ACC112 (cell line): Measurements from ENCODE around the gene CYTL1.
"Not testable (repeated sequence)": the region's sequence is repeated elsewhere in the genome, so short reads cannot be mapped to it uniquely, and the experiment has no call there.

Source experiments
- H2AFZ ChIP-seq: fragments of 200-600 bp; sonication (generic); one replicate; pipeline ENCODE4 v1.6.0; 2017; ENCODE audit warnings: antibody characterized with exemption, low read length; ENCODE audit not compliant: unreplicated experiment
- H3K27ac ChIP-seq: fragments of 200-600 bp; sonication (generic); 2 replicates; pipeline ENCODE4 v1.5.1; 2014; ENCODE audit warnings: low read depth, mild to moderate bottlenecking, antibody characterized with exemption, low read length, moderate library complexity
- H3K27me3 ChIP-seq: fragments of 200-600 bp; sonication (generic); 2 replicates; pipeline ENCODE4 v1.6.1; 2014; ENCODE audit warnings: mild to moderate bottlenecking, antibody characterized with exemption, low read length, moderate library complexity, mixed read lengths; ENCODE audit not compliant: insufficient read depth
- H3K36me3 ChIP-seq: fragments of 200-600 bp; sonication (generic); 2 replicates; pipeline ENCODE4 v1.6.1; 2016; ENCODE audit warnings: mild to moderate bottlenecking, antibody characterized with exemption, low read length, moderate library complexity, mixed read lengths; ENCODE audit not compliant: insufficient read depth
- H3K4me1 ChIP-seq: fragments of 200-600 bp; sonication (generic); one replicate; pipeline ENCODE4 v1.6.1; 2016; ENCODE audit warnings: low read length, mixed read lengths; ENCODE audit not compliant: insufficient read depth, unreplicated experiment, control insufficient read depth
- H3K4me3 ChIP-seq: fragments of 200-600 bp; sonication (generic); 2 replicates; pipeline ENCODE4 v1.5.1; 2014; ENCODE audit warnings: mild to moderate bottlenecking, low read depth, low read length
- H3K79me2 ChIP-seq: fragments of 200-600 bp; sonication (generic); one replicate; pipeline ENCODE4 v1.6.0; 2016; ENCODE audit warnings: low read length; ENCODE audit not compliant: control insufficient read depth, unreplicated experiment, insufficient read depth

Gene CYTL1, protein sequence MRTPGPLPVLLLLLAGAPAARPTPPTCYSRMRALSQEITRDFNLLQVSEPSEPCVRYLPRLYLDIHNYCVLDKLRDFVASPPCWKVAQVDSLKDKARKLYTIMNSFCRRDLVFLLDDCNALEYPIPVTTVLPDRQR

GRCh38 chr4:5019274-5019673, at the start of gene CYTL1:
Gene CYTL1 (minus strand): TSS chr4:5019458. CDS start chr4:5019445, 13 bp downstream.
- Histone ChIP-seq H3K79me2 (no peaks in the 10 kb centered on the region), H3K36me3 (no peaks in the 10 kb centered on the region), H3K4me3 (no peak within 1 kb of the TSS), H3K27me3 (peaks cover 30% of the 10 kb centered on the region), H3K27ac (no peak within 1 kb of the TSS), H3K4me1 (peaks cover 5% of the 10 kb centered on the region), H2AFZ (no peak within 1 kb of the TSS)

DNA sequence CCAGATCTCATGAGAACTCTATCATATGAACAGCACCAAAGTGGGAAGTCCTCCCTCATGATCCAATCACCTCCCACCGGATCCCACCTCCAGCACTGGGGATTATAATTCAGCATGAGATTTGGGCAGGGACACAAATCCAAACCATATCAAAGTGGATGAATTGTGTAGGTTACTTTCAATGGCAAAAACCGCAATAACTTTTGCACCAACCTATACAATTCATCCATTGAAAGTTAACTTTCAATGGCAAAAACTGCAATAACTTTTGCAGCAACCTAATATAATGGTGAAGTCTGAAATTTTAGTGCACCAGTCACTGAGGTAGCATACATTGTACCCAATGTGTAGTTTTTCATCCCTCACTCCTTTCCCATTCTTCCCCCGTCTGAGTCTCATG, 48.6 kb upstream of the CYTL1 start:
- Histone ChIP-seq H3K36me3 (no peaks in the 10 kb centered on the region), H3K4me3 (no peak overlapping the region), H3K4me1 (no peaks in the 10 kb centered on the region), H3K79me2 (no peaks in the 10 kb centered on the region), H3K27ac (no peak overlapping the region), H3K27me3 (no peaks in the 10 kb centered on the region), H2AFZ (no peak overlapping the region)

- not testable (repeated sequence) for H3K79me2 ChIP-seq, H3K4me1 ChIP-seq, H2AFZ ChIP-seq, H3K36me3 ChIP-seq, H3K27me3 ChIP-seq, H3K4me3 ChIP-seq, H3K27ac ChIP-seq
Measured at GRCh38 chr4:5066968-5067367, 47.7 kb upstream of the CYTL1 start.

DNA sequence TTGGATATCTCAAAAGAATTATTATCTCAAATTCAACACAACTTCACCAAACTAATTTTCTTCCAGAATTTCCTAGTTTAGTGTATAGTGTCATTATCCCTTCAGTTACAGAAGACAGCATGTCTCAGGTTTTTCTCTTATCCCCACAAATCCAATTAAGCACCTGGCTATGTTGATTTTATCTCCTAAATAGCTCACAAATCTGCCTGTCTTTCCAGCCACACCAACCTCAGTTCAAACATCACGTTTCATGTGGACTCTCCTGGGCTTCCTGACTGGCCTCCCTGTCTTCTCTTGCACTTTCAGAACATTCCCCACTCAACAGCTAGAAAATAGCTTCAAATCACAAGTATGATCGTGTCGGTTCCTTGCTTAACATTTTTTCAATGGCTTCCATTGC, 46.8 kb upstream of the CYTL1 start:
- Histone ChIP-seq H2AFZ (no peak overlapping the region), H3K27me3 (no peaks in the 10 kb centered on the region), H3K4me1 (no peaks in the 10 kb centered on the region), H3K4me3 (no peak overlapping the region), H3K27ac (no peak overlapping the region), H3K36me3 (no peaks in the 10 kb centered on the region), H3K79me2 (no peaks in the 10 kb centered on the region)

DNA sequence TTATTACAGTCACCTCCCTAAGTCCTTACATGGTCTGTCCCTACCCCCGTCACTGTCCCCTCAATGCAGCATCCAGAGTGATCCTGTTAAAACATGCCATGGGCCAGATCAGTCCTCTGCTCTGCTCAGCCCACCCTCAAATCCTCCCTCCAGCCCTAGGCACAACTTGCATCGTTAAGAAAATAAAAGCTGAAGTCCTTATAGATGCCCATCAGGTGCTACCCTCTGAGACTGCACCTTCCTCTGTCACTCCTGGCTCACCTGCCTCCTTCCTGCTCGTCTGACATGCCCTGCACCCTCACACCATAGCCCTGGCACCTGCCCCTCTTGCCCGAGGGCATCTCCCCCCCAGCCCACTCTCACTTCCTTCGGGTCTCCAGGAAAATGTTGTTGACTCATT, 36.2 kb upstream of the CYTL1 start:
- H3K27me3 ChIP-seq = no peaks in the 10 kb centered on the region
- no peak overlapping the region for H3K27ac ChIP-seq
- no peak overlapping the region for H2AFZ ChIP-seq
- H3K79me2 ChIP-seq = no peaks in the 10 kb centered on the region
- no peak overlapping the region for H3K4me3 ChIP-seq
- H3K4me1 ChIP-seq = no peaks in the 10 kb centered on the region
- H3K36me3 ChIP-seq = no peaks in the 10 kb centered on the region

DNA sequence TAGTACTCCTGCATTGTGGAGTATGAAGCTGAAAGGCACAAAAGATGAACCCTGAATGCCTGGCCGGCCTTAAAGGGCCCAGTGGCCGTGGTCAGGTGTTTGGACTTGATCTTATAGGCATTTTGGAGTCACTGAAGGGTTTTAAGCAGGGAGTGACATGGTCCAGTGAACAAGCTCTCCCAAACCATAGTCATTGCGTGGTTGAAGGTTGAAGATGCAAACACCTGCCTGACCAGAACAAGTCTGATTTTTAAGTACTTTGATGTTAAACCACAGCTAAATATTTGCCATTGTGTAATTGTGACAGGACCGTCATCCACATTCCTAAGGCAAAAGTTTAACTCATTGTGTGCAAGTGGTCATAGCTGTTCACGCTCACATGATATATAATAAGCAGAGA, 35.3 kb upstream of the CYTL1 start:
- Histone ChIP-seq H3K36me3 (no peaks in the 10 kb centered on the region), H3K4me3 (no peak overlapping the region), H3K27ac (no peak overlapping the region), H3K4me1 (no peaks in the 10 kb centered on the region), H3K79me2 (no peaks in the 10 kb centered on the region), H2AFZ (no peak overlapping the region), H3K27me3 (no peaks in the 10 kb centered on the region)

DNA sequence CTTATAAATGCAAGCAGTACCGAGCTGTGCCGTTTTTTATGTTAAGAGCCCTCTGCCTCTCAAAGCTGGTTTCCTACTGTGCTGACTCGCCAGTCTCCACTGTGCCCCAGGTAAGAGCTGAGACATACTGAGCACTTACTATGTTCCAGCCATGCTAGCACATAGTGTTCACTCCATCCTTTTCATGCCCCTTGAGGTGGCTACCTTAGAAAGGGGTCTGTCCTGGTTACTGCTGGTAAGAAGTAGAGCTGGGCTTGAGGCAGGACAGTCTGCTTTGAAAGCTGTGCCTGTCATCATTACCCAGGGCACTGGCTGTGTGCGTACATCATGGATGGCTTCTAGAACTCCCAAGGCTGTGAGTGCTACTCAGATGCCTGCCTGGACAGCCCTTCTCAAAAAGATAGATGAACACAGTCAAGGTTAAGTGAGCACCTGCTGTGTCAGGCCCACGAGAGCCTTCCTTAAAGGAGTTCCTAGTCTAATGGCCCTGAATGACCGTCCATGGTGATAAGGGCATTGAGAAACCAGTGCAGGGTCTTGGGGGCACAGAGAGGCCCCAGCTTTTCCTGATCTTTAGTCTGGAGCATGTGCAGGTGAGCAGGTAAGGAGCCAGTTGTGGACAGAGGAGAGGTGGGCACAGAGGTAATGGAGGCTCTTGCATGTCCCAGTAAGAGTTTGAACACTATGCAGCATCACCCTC, 33.6 kb upstream of the CYTL1 start:
- no peaks in the 10 kb centered on the region for H3K36me3 ChIP-seq
- H2AFZ ChIP-seq = no peak overlapping the region
- H3K4me3 ChIP-seq = peak overlapping the region; percentile 77
- H3K4me1 ChIP-seq = no peaks in the 10 kb centered on the region
- H3K27ac ChIP-seq = no peak overlapping the region
- H3K27me3 ChIP-seq = no peaks in the 10 kb centered on the region
- H3K79me2 ChIP-seq = no peaks in the 10 kb centered on the region

GRCh38 chr4:5052204-5052702, 33.0 kb upstream of the CYTL1 start:
- Histone ChIP-seq H3K4me3 (peak overlapping the region; percentile 77), H3K79me2 (no peaks in the 10 kb centered on the region), H2AFZ (peak overlapping the region; percentile 66), H3K27ac (no peak overlapping the region), H3K4me1 (no peaks in the 10 kb centered on the region), H3K36me3 (no peaks in the 10 kb centered on the region), H3K27me3 (no peaks in the 10 kb centered on the region)

GRCh38 chr4:5051278-5052203, 32.3 kb upstream of the CYTL1 start, which contains the start of gene STK32B:
Gene STK32B (plus strand): TSS chr4:5051480.
- Histone ChIP-seq H3K27me3 (no peaks in the 10 kb centered on the region), H2AFZ (peak within 1 kb of the TSS; percentile 66), H3K4me1 (no peaks in the 10 kb centered on the region), H3K27ac (no peak within 1 kb of the TSS), H3K36me3 (no peaks in the 10 kb centered on the region), H3K79me2 (no peaks in the 10 kb centered on the region), H3K4me3 (peak within 1 kb of the TSS; percentile 77)

GRCh38 chr4:5050520-5051277, 31.4 kb upstream of the CYTL1 start:
- Histone ChIP-seq H3K27ac (no peak overlapping the region), H3K4me3 (peak overlapping the region; percentile 77), H3K27me3 (0 out of 2 replicates have a peak, but pooled peaks cover 2% of the 10 kb centered on the region), H3K79me2 (no peaks in the 10 kb centered on the region), H3K4me1 (no peaks in the 10 kb centered on the region), H2AFZ (peak overlapping the region; percentile 66), H3K36me3 (no peaks in the 10 kb centered on the region)
